ENCODE results near the gene ZBTB7C. TPM values are rescaled to one million over a fixed set of nuclear protein-coding genes. Genes with fewer than 3 reads are reported as not detected.
"Not testable (repeated sequence)": the region's sequence is repeated elsewhere in the genome, so short reads cannot be mapped to it uniquely, and the experiment has no call there.

The ZBTB7C gene
- total and polyA plus RNA-seq, 4 experiments from 2014 or later, result 0.23 TPM; not detected in 3

GRCh38 chr18:48434382-48434781, 25.2 kb upstream of the ZBTB7C start:
- POLR2A ChIA-PET (ENCODE audit: partially characterized antibody); H3K27ac Mint-ChIP-seq; H3K4me1 Mint-ChIP-seq; H3K4me3 ChIP-seq (ENCODE audit: low read length in 2 of 2); CTCF ChIA-PET (ENCODE audit: partially characterized antibody); H3K27ac ChIP-seq (ENCODE audit: low read depth, low read length); H3K27me3 ChIP-seq (ENCODE audit: insufficient read depth, low read length); DNase-seq; H3K36me3 Mint-ChIP-seq; H3K4me1 ChIP-seq (ENCODE audit: insufficient read depth, low read length); H3K4me3 Mint-ChIP-seq; intact Hi-C loops (cut with micrococcal nuclease); H3K9me3 Mint-ChIP-seq; H3K36me3 ChIP-seq (ENCODE audit: insufficient read depth, low read length); H3K9me3 ChIP-seq (ENCODE audit: control insufficient read depth in 1 of 2, low read length in 2 of 2): not testable (repeated sequence)
- H3K27me3 Mint-ChIP-seq, result peaks cover 27 to 29% of the 10 kb centered on the region in 2 donors

- Histone ChIP-seq H3K4me3 (ENCODE audit: low read length in 2 of 2) (no peak overlapping the region), H3K27me3 (ENCODE audit: insufficient read depth, low read length) (no peaks in the 10 kb centered on the region), H3K36me3 (ENCODE audit: insufficient read depth, low read length) (no peaks in the 10 kb centered on the region), H3K9me3 (ENCODE audit: control insufficient read depth in 1 of 2, low read length in 2 of 2) (no peaks in the 10 kb centered on the region), H3K27ac (ENCODE audit: low read depth, low read length) (no peak overlapping the region), H3K4me1 (ENCODE audit: insufficient read depth, low read length) (no peaks in the 10 kb centered on the region)
- Mint-ChIP-seq H3K36me3 (no peaks in the 10 kb centered on the region), H3K4me3 (no peak overlapping the region), H3K27ac (no peak overlapping the region), H3K4me1 (no peaks in the 10 kb centered on the region), H3K9me3 (peaks cover 0 to 3% (median 0%) of the 10 kb centered on the region in 8 donors), H3K27me3 (peaks cover 24 to 27% of the 10 kb centered on the region in 2 donors)
- CTCF ChIA-PET (ENCODE audit: partially characterized antibody), result no interaction called here
- POLR2A ChIA-PET (ENCODE audit: partially characterized antibody), result no interaction called here
- DNase-seq, result no peak
- intact Hi-C loops (cut with micrococcal nuclease), result no loop called here
Measured at GRCh38 chr18:48433541-48433940, 24.4 kb upstream of the ZBTB7C start.

GRCh38 chr18:48430150-48430549, 21.0 kb upstream of the ZBTB7C start:
- no peaks in the 10 kb centered on the region for H3K4me1 Mint-ChIP-seq
- Histone ChIP-seq H3K36me3 (ENCODE audit: insufficient read depth, low read length) (no peaks in the 10 kb centered on the region), H3K4me1 (ENCODE audit: insufficient read depth, low read length) (no peaks in the 10 kb centered on the region), H3K4me3 (ENCODE audit: low read length in 2 of 2) (no peak overlapping the region), H3K9me3 (ENCODE audit: control insufficient read depth in 1 of 2, low read length in 2 of 2) (no peaks in the 10 kb centered on the region), H3K27me3 (ENCODE audit: insufficient read depth, low read length) (no peaks in the 10 kb centered on the region), H3K27ac (ENCODE audit: low read depth, low read length) (no peak overlapping the region)
- CTCF ChIA-PET (ENCODE audit: partially characterized antibody), result no interaction called here
- no peak overlapping the region for H3K4me3 Mint-ChIP-seq
- H3K27ac Mint-ChIP-seq, result no peak overlapping the region
- intact Hi-C loops (cut with micrococcal nuclease), result no loop called here
- peaks cover 0 to 3% (median 0%) of the 10 kb centered on the region in 8 donors for H3K9me3 Mint-ChIP-seq
- POLR2A ChIA-PET (ENCODE audit: partially characterized antibody), result no interaction called here
- H3K27me3 Mint-ChIP-seq, result peaks cover 19 to 37% of the 10 kb centered on the region in 2 donors
- no peaks in the 10 kb centered on the region for H3K36me3 Mint-ChIP-seq
- DNase-seq, result no peak

GRCh38 chr18:48428475-48429177, 19.4 kb upstream of the ZBTB7C start:
- H3K27me3 Mint-ChIP-seq, result peaks cover 23 to 46% of the 10 kb centered on the region in 2 donors
- no peak for DNase-seq
- H3K4me1 ChIP-seq (ENCODE audit: insufficient read depth, low read length), result no peaks in the 10 kb centered on the region
- intact Hi-C loops (cut with micrococcal nuclease), result no loop called here
- H3K9me3 Mint-ChIP-seq, result peaks cover 0 to 1% (median 0%) of the 10 kb centered on the region in 8 donors
- H3K27ac Mint-ChIP-seq, result no peak overlapping the region
- POLR2A ChIA-PET (ENCODE audit: partially characterized antibody), result no interaction called here
- CTCF ChIA-PET (ENCODE audit: partially characterized antibody), result interaction anchor here (1.1 to 1.3 kb wide), 3 partner anchors 17 to 656 kb away, joined by 3 to 4 read pairs (median 3); no protein-coding TSS in a partner anchor
- H3K9me3 ChIP-seq (ENCODE audit: control insufficient read depth in 1 of 2, low read length in 2 of 2), result no peaks in the 10 kb centered on the region
- H3K4me1 Mint-ChIP-seq, result no peaks in the 10 kb centered on the region
- no peak overlapping the region for H3K4me3 Mint-ChIP-seq
- no peak overlapping the region for H3K27ac ChIP-seq (ENCODE audit: low read depth, low read length)
- H3K36me3 ChIP-seq (ENCODE audit: insufficient read depth, low read length), result no peaks in the 10 kb centered on the region
- H3K27me3 ChIP-seq (ENCODE audit: insufficient read depth, low read length), result no peaks in the 10 kb centered on the region
- H3K4me3 ChIP-seq (ENCODE audit: low read length in 2 of 2), result no peak overlapping the region
- no peaks in the 10 kb centered on the region for H3K36me3 Mint-ChIP-seq

GRCh38 chr18:48422947-48423378, 13.8 kb upstream of the ZBTB7C start:
- DNase-seq, result no peak
- Histone ChIP-seq H3K9me3 (ENCODE audit: control insufficient read depth in 1 of 2, low read length in 2 of 2) (no peaks in the 10 kb centered on the region), H3K36me3 (ENCODE audit: insufficient read depth, low read length) (no peaks in the 10 kb centered on the region), H3K4me3 (ENCODE audit: low read length in 2 of 2) (no peak overlapping the region), H3K27ac (ENCODE audit: low read depth, low read length) (no peak overlapping the region), H3K27me3 (ENCODE audit: insufficient read depth, low read length) (peaks cover 5% of the 10 kb centered on the region), H3K4me1 (ENCODE audit: insufficient read depth, low read length) (no peaks in the 10 kb centered on the region)
- peaks cover 33 to 53% of the 10 kb centered on the region in 2 donors for H3K27me3 Mint-ChIP-seq
- H3K4me3 Mint-ChIP-seq, result peak overlapping the region in 1 of 8 donors; percentile 28
- peaks cover 0 to 4% (median 1%) of the 10 kb centered on the region in 4 donors for H3K4me1 Mint-ChIP-seq
- ChIA-PET POLR2A (ENCODE audit: partially characterized antibody) (no interaction called here), CTCF (ENCODE audit: partially characterized antibody) (no interaction called here)
- no peak overlapping the region for H3K27ac Mint-ChIP-seq
- intact Hi-C loops (cut with micrococcal nuclease), result no loop called here
- H3K36me3 Mint-ChIP-seq, result no peaks in the 10 kb centered on the region
- H3K9me3 Mint-ChIP-seq, result peaks cover 0 to 2% (median 0%) of the 10 kb centered on the region in 8 donors

- DNase-seq, result no peak
- H3K27me3 Mint-ChIP-seq, result peaks cover 48 to 55% of the 10 kb centered on the region in 2 donors
- H3K4me1 Mint-ChIP-seq, result peaks cover 0 to 4% (median 1%) of the 10 kb centered on the region in 4 donors
- ChIA-PET CTCF (ENCODE audit: partially characterized antibody) (interaction anchor here (1.4 kb wide), 1 partner anchor 8 kb away, joined by 3 read pairs; no protein-coding TSS in a partner anchor), POLR2A (ENCODE audit: partially characterized antibody) (no interaction called here)
- H3K36me3 ChIP-seq (ENCODE audit: insufficient read depth, low read length), result no peaks in the 10 kb centered on the region
- no peaks in the 10 kb centered on the region for H3K9me3 ChIP-seq (ENCODE audit: control insufficient read depth in 1 of 2, low read length in 2 of 2)
- H3K27ac ChIP-seq (ENCODE audit: low read depth, low read length), result no peak overlapping the region
- H3K4me3 Mint-ChIP-seq, result no peak overlapping the region
- H3K36me3 Mint-ChIP-seq, result no peaks in the 10 kb centered on the region
- intact Hi-C loops (cut with micrococcal nuclease), result no loop called here
- H3K4me1 ChIP-seq (ENCODE audit: insufficient read depth, low read length), result no peaks in the 10 kb centered on the region
- peaks cover 0 to 2% (median 0%) of the 10 kb centered on the region in 8 donors for H3K9me3 Mint-ChIP-seq
- peaks cover 12% of the 10 kb centered on the region for H3K27me3 ChIP-seq (ENCODE audit: insufficient read depth, low read length)
- no peak overlapping the region for H3K4me3 ChIP-seq (ENCODE audit: low read length in 2 of 2)
- H3K27ac Mint-ChIP-seq, result no peak overlapping the region
Measured at GRCh38 chr18:48419277-48420022, 10.3 kb upstream of the ZBTB7C start.

GRCh38 chr18:48418539-48419276, 9.5 kb upstream of the ZBTB7C start:
- no peaks in the 10 kb centered on the region for H3K4me1 ChIP-seq (ENCODE audit: insufficient read depth, low read length)
- no peak for DNase-seq
- no peaks in the 10 kb centered on the region for H3K9me3 ChIP-seq (ENCODE audit: control insufficient read depth in 1 of 2, low read length in 2 of 2)
- no peaks in the 10 kb centered on the region for H3K36me3 Mint-ChIP-seq
- no peaks in the 10 kb centered on the region for H3K36me3 ChIP-seq (ENCODE audit: insufficient read depth, low read length)
- H3K4me1 Mint-ChIP-seq, result peaks cover 0 to 4% (median 1%) of the 10 kb centered on the region in 4 donors
- ChIA-PET POLR2A (ENCODE audit: partially characterized antibody) (no interaction called here), CTCF (ENCODE audit: partially characterized antibody) (no interaction called here)
- peaks cover 13% of the 10 kb centered on the region for H3K27me3 ChIP-seq (ENCODE audit: insufficient read depth, low read length)
- peaks cover 50 to 59% of the 10 kb centered on the region in 2 donors for H3K27me3 Mint-ChIP-seq
- intact Hi-C loops (cut with micrococcal nuclease), result no loop called here
- no peak overlapping the region for H3K4me3 ChIP-seq (ENCODE audit: low read length in 2 of 2)
- H3K27ac ChIP-seq (ENCODE audit: low read depth, low read length), result no peak overlapping the region
- no peak overlapping the region for H3K4me3 Mint-ChIP-seq
- peaks cover 0 to 8% (median 0%) of the 10 kb centered on the region in 8 donors for H3K9me3 Mint-ChIP-seq
- H3K27ac Mint-ChIP-seq, result no peak overlapping the region

Measured in CD4-positive, alpha-beta memory T cell (primary cell).